ENCODE data around the gene TYMP. TPM values are rescaled to one million over a fixed set of nuclear protein-coding genes. Genes with fewer than 3 reads are reported as not detected.

TYMP gene
- total RNA-seq, 4 donors from 2014 or later: 86.0 to 281 (median 137) TPM

DNA sequence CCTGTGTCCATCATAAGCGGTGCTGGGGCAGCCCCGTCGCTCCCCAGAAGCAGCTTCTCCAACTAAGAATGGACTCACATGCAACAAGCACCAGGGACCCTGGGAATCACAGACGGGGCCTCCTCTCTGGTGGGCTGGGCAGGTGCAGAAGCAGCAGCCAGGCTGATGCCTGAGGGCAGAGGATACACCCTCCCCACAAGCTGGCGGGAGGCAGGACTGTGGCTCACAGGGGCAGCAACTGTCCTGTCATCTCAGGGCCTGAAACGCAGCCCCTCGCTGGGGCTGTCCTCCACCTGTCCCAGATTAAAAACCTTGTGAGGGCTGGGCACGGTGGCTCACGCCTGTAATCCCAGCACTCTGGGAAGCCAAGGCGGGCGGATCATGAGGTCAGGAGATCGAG lies 51.9 kb downstream of the TYMP start:
- intact Hi-C loops (cut with DNase I): no loop called here
- DNase-seq: no peak
- peaks cover 23 to 49% (median 25%) of the 10 kb centered on the region in 3 donors for H3K4me1 ChIP-seq
- H3K27ac ChIP-seq: no peak overlapping the region
- H3K9me3 ChIP-seq: no peaks in the 10 kb centered on the region
- TF ChIP-seq POLR2A (IDR thresholded peaks at IDR 0.05): no peak
- TF ChIP-seq, protein P1, sequence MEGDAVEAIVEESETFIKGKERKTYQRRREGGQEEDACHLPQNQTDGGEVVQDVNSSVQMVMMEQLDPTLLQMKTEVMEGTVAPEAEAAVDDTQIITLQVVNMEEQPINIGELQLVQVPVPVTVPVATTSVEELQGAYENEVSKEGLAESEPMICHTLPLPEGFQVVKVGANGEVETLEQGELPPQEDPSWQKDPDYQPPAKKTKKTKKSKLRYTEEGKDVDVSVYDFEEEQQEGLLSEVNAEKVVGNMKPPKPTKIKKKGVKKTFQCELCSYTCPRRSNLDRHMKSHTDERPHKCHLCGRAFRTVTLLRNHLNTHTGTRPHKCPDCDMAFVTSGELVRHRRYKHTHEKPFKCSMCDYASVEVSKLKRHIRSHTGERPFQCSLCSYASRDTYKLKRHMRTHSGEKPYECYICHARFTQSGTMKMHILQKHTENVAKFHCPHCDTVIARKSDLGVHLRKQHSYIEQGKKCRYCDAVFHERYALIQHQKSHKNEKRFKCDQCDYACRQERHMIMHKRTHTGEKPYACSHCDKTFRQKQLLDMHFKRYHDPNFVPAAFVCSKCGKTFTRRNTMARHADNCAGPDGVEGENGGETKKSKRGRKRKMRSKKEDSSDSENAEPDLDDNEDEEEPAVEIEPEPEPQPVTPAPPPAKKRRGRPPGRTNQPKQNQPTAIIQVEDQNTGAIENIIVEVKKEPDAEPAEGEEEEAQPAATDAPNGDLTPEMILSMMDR (IDR thresholded peaks at IDR 0.05): no peak
- H3K36me3 ChIP-seq: no peaks in the 10 kb centered on the region
- 88% methylated on average over 10 of the region's 12 CpGs; no CpG with 5 or more reads in 1 of the 2 donors for WGBS, 2 donors
- no peak overlapping the region for H3K4me3 ChIP-seq
- peaks cover 0 to 45% (median 6%) of the 10 kb centered on the region in 4 donors for H3K27me3 ChIP-seq

DNA sequence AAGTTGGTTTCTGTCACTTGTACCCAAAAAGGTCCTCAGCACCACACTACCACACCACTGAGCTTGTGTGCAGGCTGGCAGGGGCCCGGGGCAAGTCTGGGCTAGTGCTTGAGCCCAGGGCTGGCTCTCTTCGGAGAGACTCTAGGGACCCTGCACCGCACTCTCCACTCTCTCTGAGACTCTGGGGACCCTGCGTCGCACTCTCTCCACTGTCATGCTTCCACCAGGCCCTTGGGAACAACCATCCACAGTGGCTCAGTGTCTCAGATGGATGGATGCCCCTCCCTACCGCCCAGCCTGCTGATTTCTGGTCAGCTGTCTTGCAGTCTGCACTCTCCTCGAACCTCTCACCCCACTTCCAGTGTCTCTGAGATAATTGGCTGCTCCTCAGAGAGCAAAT lies 52.9 kb downstream of the TYMP start:
- no peak for DNase-seq
- Histone ChIP-seq H3K27ac (no peak overlapping the region), H3K4me1 (peaks cover 29 to 52% (median 31%) of the 10 kb centered on the region in 3 donors), H3K27me3 (peaks cover 0 to 34% (median 3%) of the 10 kb centered on the region in 4 donors), H3K36me3 (no peaks in the 10 kb centered on the region), H3K9me3 (no peaks in the 10 kb centered on the region), H3K4me3 (no peak overlapping the region)
- intact Hi-C loops (cut with DNase I): no loop called here
- TF ChIP-seq, protein P1 (IDR thresholded peaks at IDR 0.05): no peak
- no peak for TF ChIP-seq POLR2A (IDR thresholded peaks at IDR 0.05)
- 52 to 54% methylated on average over 7 of the region's 7 CpGs for WGBS, 2 donors

Other genes starting within 250 kb of the TYMP start
- 100 to 1,000 TPM in 3 of 4 donors, 10 to 100 TPM in 1; 80.9 to 231 (median 129) TPM for gene PLXNB2, start 222.4 kb downstream of the TYMP start, total RNA-seq
- gene DENND6B, start 203.0 kb downstream of the TYMP start, total RNA-seq: 1 to 10 TPM in 3 of 4 donors, under 1 TPM in 1; 0.88 to 3.6 (median 2.9) TPM
- 10 to 100 TPM; 35.6 to 50.8 (median 45.6) TPM for gene PPP6R2, start 186.7 kb downstream of the TYMP start, total RNA-seq
- 10 to 100 TPM; 38.3 to 92.0 (median 63.4) TPM for gene SBF1, start 55.0 kb downstream of the TYMP start, total RNA-seq
- gene ADM2, start 48.5 kb downstream of the TYMP start, total RNA-seq: 1 to 10 TPM in 2 of 4 donors, under 1 TPM in 2; under 0.01 to 1.9 (median 0.89) TPM
- not detected for gene MIOX, start 43.2 kb downstream of the TYMP start, total RNA-seq
- gene LMF2, start 22.3 kb downstream of the TYMP start, total RNA-seq: 10 to 100 TPM; 35.4 to 65.0 (median 46.2) TPM
- gene NCAPH2, start 21.8 kb downstream of the TYMP start, total RNA-seq: 10 to 100 TPM; 30.2 to 42.6 (median 38.5) TPM
- 10 to 100 TPM in 1 of 4 donors, 1 to 10 TPM in 3; 5.1 to 14.9 (median 6.7) TPM for gene SCO2, start 4.4 kb downstream of the TYMP start, total RNA-seq
- gene KLHDC7B, start 15.9 kb upstream of the TYMP start, total RNA-seq: under 1 TPM; 0.26 to 0.53 (median 0.40) TPM
- 1 to 10 TPM in 1 of 4 donors, not detected in 3; 1.8 TPM for gene SYCE3, start 32.9 kb upstream of the TYMP start, total RNA-seq
- gene CPT1B, start 48.4 kb upstream of the TYMP start, total RNA-seq: 10 to 100 TPM in 1 of 4 donors, 1 to 10 TPM in 3; 3.5 to 17.6 (median 8.2) TPM
- gene CHKB, start 52.8 kb upstream of the TYMP start, total RNA-seq: 10 to 100 TPM; 16.7 to 51.2 (median 35.4) TPM
- gene MAPK8IP2, start 70.8 kb upstream of the TYMP start, total RNA-seq: 1 to 10 TPM; 1.3 to 2.9 (median 1.7) TPM
- gene ARSA, start 98.1 kb upstream of the TYMP start, total RNA-seq: 10 to 100 TPM; 18.7 to 47.0 (median 28.6) TPM
- gene SHANK3, start 142.8 kb upstream of the TYMP start, total RNA-seq: 1 to 10 TPM; 3.7 to 5.9 (median 4.5) TPM
- gene ACR, start 208.2 kb upstream of the TYMP start, total RNA-seq: not detected

Data from esophagus squamous epithelium (tissue), 5 donors.